NT2/D1 (cell line): ENCODE measurements around the gene DCDC1.

Experiments
- SUZ12 ChIP-seq: IDR thresholded peaks from 2 replicates; pipeline ENCODE4 v1.6.1; 2011; ENCODE audit not compliant: insufficient read length, insufficient read depth; ENCODE audit errors: extremely low read depth
- YY1 ChIP-seq: IDR thresholded peaks from 2 replicates; pipeline ENCODE4 v1.6.1; 2011; ENCODE audit not compliant: insufficient read length, insufficient read depth
- ZNF274 ChIP-seq: IDR thresholded peaks from 2 replicates; pipeline ENCODE4 v1.6.1; 2011; ENCODE audit warnings: mild to moderate bottlenecking, low read depth, low read length

DNA sequence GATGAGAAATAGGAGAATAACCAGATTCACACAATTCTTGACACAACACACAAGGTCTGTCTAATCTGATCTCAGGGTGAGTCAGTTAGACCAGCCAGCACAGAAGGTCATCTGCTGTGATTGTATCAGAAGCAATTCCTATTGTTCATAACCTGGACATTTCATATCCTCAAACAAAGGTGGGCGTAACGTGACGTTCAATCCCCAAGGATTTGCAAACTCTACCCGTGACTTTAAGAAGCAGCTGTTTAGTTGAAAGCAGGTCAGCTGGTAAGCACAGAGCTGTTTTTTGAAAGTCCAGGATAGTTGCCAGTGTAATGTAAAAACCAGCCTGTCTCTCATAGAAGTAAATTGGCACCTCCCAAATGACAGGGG, 385.1 kb downstream of the DCDC1 start:
- TF ChIP-seq ZNF274 (no peak), YY1 (no peak), SUZ12 (no peak)
